ENCODE data around the gene SEPSECS.

GRCh38 chr4:25141592-25141991 lies 18.7 kb downstream of the SEPSECS start:
- no peak for TF ChIP-seq POLR2A (IDR thresholded peaks at IDR 0.05)
- TF ChIP-seq, protein P1, sequence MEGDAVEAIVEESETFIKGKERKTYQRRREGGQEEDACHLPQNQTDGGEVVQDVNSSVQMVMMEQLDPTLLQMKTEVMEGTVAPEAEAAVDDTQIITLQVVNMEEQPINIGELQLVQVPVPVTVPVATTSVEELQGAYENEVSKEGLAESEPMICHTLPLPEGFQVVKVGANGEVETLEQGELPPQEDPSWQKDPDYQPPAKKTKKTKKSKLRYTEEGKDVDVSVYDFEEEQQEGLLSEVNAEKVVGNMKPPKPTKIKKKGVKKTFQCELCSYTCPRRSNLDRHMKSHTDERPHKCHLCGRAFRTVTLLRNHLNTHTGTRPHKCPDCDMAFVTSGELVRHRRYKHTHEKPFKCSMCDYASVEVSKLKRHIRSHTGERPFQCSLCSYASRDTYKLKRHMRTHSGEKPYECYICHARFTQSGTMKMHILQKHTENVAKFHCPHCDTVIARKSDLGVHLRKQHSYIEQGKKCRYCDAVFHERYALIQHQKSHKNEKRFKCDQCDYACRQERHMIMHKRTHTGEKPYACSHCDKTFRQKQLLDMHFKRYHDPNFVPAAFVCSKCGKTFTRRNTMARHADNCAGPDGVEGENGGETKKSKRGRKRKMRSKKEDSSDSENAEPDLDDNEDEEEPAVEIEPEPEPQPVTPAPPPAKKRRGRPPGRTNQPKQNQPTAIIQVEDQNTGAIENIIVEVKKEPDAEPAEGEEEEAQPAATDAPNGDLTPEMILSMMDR (IDR thresholded peaks at IDR 0.05): no peak
- TF ChIP-seq POLR2AphosphoS5 (IDR thresholded peaks at IDR 0.05): no peak
